ENCODE data around the gene SOCS2.

The SOCS2 gene

GRCh38 chr12:93568091-93568490 lies 4.4 kb upstream of the SOCS2 start:
- no peak for DNase-seq

- DNase-seq = no peak
Measured at GRCh38 chr12:93569301-93569655, 3.2 kb upstream of the SOCS2 start.

- DNase-seq = peak; percentile 82
Measured at GRCh38 chr12:93569656-93570551, 2.6 kb upstream of the SOCS2 start.

- DNase-seq = peak; percentile 86
Measured at GRCh38 chr12:93570552-93571364, 1.7 kb upstream of the SOCS2 start.

- DNase-seq = peak; percentile 27
Measured at GRCh38 chr12:93571365-93571924, 1.0 kb upstream of the SOCS2 start.

GRCh38 chr12:93572712-93573551 lies 457 bp downstream of the SOCS2 start:
- DNase-seq = no peak

GRCh38 chr12:93573552-93574223 lies 1.2 kb downstream of the SOCS2 start:
- no peak for DNase-seq

GRCh38 chr12:93577222-93577621 lies 4.7 kb downstream of the SOCS2 start:
- no peak for DNase-seq

- DNase-seq = no peak
Measured at GRCh38 chr12:93578221-93578620, 5.7 kb downstream of the SOCS2 start.

GRCh38 chr12:93580682-93581081 lies 8.2 kb downstream of the SOCS2 start:
- DNase-seq = no peak

- DNase-seq = no peak
Measured at GRCh38 chr12:93581370-93581769, 8.9 kb downstream of the SOCS2 start.

GRCh38 chr12:93582351-93582750 lies 9.9 kb downstream of the SOCS2 start:
- DNase-seq = no peak

GRCh38 chr12:93583627-93584392 lies 11.3 kb downstream of the SOCS2 start:
- DNase-seq = no peak

GRCh38 chr12:93585247-93585646 lies 12.8 kb downstream of the SOCS2 start:
- no peak for DNase-seq

- no peak for DNase-seq
Measured at GRCh38 chr12:93587611-93588010, 15.1 kb downstream of the SOCS2 start.

- DNase-seq = no peak
Measured at GRCh38 chr12:93589081-93589480, 16.6 kb downstream of the SOCS2 start.

- peak; percentile 10 for DNase-seq
Measured at GRCh38 chr12:93591137-93591868, 18.8 kb downstream of the SOCS2 start.

- no peak for DNase-seq
Measured at GRCh38 chr12:93592641-93593406, 20.3 kb downstream of the SOCS2 start.

- DNase-seq = no peak
Measured at GRCh38 chr12:93593843-93594242, 21.4 kb downstream of the SOCS2 start.

GRCh38 chr12:93594766-93595311 lies 22.4 kb downstream of the SOCS2 start:
- no peak for DNase-seq

Data from NCI-H1105 (cell line).